ENCODE results near the gene KRT2. TPM values are rescaled to one million over a fixed set of nuclear protein-coding genes. Genes with fewer than 3 reads are reported as not detected.

The KRT2 gene
- total RNA-seq, 1 donor from 2014 or later = not detected

- Mint-ChIP-seq H3K27me3 (peaks cover 47% of the 10 kb centered on the region), H3K4me1 (ENCODE audit: unreplicated experiment) (no peaks in the 10 kb centered on the region), H3K9me3 (no peaks in the 10 kb centered on the region), H3K4me3 (no peak overlapping the region), H3K27ac (no peak overlapping the region), H3K36me3 (no peaks in the 10 kb centered on the region)
- no peak for DNase-seq (ENCODE audit: extremely low spot score, unreplicated experiment)
- no peak for TF ChIP-seq CTCF (conservative IDR thresholded peaks at IDR 0.05)
These were observed 45.1 kb upstream of the KRT2 start for GRCh38 chr12:52697058-52697582.

GRCh38 chr12:52696588-52696987, 44.6 kb upstream of the KRT2 start:
- Mint-ChIP-seq H3K4me3 (no peak overlapping the region), H3K27ac (no peak overlapping the region), H3K4me1 (ENCODE audit: unreplicated experiment) (peaks cover 3% of the 10 kb centered on the region), H3K36me3 (no peaks in the 10 kb centered on the region), H3K27me3 (peaks cover 48% of the 10 kb centered on the region), H3K9me3 (no peaks in the 10 kb centered on the region)
- no peak for TF ChIP-seq CTCF (conservative IDR thresholded peaks at IDR 0.05)
- DNase-seq (ENCODE audit: extremely low spot score, unreplicated experiment) = no peak

GRCh38 chr12:52695039-52695438, 43.0 kb upstream of the KRT2 start:
- no peak for TF ChIP-seq CTCF (conservative IDR thresholded peaks at IDR 0.05)
- DNase-seq (ENCODE audit: extremely low spot score, unreplicated experiment) = no peak
- Mint-ChIP-seq H3K4me3 (no peak overlapping the region), H3K36me3 (no peaks in the 10 kb centered on the region), H3K9me3 (no peaks in the 10 kb centered on the region), H3K27ac (no peak overlapping the region), H3K4me1 (ENCODE audit: unreplicated experiment) (peaks cover 13% of the 10 kb centered on the region), H3K27me3 (peaks cover 61% of the 10 kb centered on the region)

- H3K27me3 Mint-ChIP-seq = peaks cover 65% of the 10 kb centered on the region
- peaks cover 13% of the 10 kb centered on the region for H3K4me1 Mint-ChIP-seq (ENCODE audit: unreplicated experiment)
- no peak for TF ChIP-seq CTCF (conservative IDR thresholded peaks at IDR 0.05)
- no peak overlapping the region for H3K27ac Mint-ChIP-seq
- no peaks in the 10 kb centered on the region for H3K9me3 Mint-ChIP-seq
- no peaks in the 10 kb centered on the region for H3K36me3 Mint-ChIP-seq
- DNase-seq (ENCODE audit: extremely low spot score, unreplicated experiment) = no peak
- H3K4me3 Mint-ChIP-seq = no peak overlapping the region
These were observed 42.1 kb upstream of the KRT2 start for GRCh38 chr12:52694151-52694550.

GRCh38 chr12:52693261-52693660, 41.2 kb upstream of the KRT2 start:
- Mint-ChIP-seq H3K27me3 (peaks cover 69% of the 10 kb centered on the region), H3K36me3 (no peaks in the 10 kb centered on the region), H3K9me3 (no peaks in the 10 kb centered on the region), H3K27ac (no peak overlapping the region), H3K4me3 (peak overlapping the region; percentile 37), H3K4me1 (ENCODE audit: unreplicated experiment) (peaks cover 13% of the 10 kb centered on the region)
- no peak for TF ChIP-seq CTCF (conservative IDR thresholded peaks at IDR 0.05)
- DNase-seq (ENCODE audit: extremely low spot score, unreplicated experiment) = no peak

- Mint-ChIP-seq H3K9me3 (no peaks in the 10 kb centered on the region), H3K27ac (no peak overlapping the region), H3K27me3 (peaks cover 69% of the 10 kb centered on the region), H3K4me1 (ENCODE audit: unreplicated experiment) (peaks cover 13% of the 10 kb centered on the region), H3K36me3 (no peaks in the 10 kb centered on the region), H3K4me3 (peak overlapping the region; percentile 25)
- DNase-seq (ENCODE audit: extremely low spot score, unreplicated experiment) = no peak
- peak; percentile 24 for TF ChIP-seq CTCF (conservative IDR thresholded peaks at IDR 0.05)
These were observed 40.2 kb upstream of the KRT2 start for GRCh38 chr12:52692254-52692653.
